NCI-H2196 (cell line): ENCODE data around the gene BZW2.
A peak's percentile ranks its signal among the peaks of the same experiment; 100 is the strongest.

Experiments
- DNase-seq: peaks from one replicate; lab custom pipeline; 2025; ENCODE audit not compliant: unreplicated experiment; lab: John Stamatoyannopoulos, UW

Gene BZW2

DNA sequence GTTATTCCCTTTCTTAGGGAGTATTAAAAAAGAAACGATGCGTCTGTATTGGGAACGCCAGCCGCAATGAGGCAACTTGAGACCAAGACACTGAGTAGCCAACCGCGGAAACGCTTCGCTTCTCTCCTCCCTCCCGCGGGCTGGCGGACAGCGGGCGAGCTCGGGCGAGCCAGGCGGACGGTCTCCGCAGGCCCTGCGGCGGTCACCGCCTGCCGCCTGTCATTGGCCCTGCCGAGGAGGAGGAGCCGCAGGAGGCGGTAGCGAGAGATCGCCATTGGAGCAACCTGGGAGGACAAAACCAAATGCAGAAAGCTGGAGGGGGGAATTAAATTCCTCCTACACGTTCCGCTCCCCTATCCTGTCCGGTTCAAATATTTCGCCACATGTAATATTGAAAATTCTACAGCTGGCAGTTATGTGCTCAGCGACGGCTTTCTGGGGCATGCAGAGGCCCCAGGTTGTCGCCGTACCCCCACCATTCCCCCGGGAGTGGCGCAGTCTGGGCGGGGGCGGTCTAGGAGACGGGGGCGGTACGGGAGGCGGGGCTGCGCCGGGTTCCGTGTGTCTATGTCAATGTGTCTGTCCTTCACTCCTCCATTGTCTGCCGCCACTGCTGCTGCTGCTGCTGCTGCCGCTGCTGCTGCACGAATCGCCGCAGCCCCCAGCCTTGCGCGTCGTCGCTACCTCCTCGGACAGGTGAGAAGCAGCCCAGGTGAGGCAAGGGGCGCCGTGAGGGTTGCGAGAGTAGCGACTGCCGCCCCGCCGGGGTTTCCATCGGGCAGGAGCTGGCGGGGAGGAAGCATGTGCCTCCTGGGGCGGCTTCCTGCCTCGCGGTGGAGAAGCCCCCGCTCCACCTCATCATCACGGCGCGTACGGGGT is at the start of gene BZW2, which contains the start of gene ANKMY2:
TSS of gene BZW2 (plus strand) at position 589 of the 879 bp plus-strand sequence. CDS start 19,263 bp downstream, outside the sequence.
TSS of gene ANKMY2 (minus strand) at position 162 of the 879 bp plus-strand sequence. CDS start 181 bp downstream, outside the sequence.
- DNase-seq = peak; percentile 90

GRCh38 chr7:16598015-16598414 is 48.0 kb upstream of the BZW2 start:
- no peak for DNase-seq

- DNase-seq = no peak
These were observed 46.1 kb upstream of the BZW2 start for GRCh38 chr7:16599860-16600259.

- no peak for DNase-seq
These were observed 42.3 kb upstream of the BZW2 start for GRCh38 chr7:16603633-16604032.

DNA sequence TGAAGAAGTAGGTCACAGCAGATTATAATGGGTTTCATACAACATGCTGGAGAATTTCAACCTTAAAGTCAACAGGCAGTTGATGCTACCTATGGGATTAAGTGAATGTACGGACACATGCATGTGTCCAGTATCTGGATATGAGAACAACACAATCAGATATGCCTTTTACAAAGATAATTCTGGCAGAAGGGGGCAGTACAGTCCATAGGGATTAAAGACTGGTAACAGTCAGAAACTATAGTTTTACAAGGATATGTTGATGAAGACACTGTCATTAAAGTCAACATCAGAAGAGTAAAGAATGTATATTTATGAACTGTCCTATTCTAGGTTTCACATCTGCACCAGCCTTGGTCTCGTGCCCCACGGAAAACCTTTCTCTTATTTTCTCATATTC is 41.9 kb upstream of the BZW2 start:
- DNase-seq = no peak

DNA sequence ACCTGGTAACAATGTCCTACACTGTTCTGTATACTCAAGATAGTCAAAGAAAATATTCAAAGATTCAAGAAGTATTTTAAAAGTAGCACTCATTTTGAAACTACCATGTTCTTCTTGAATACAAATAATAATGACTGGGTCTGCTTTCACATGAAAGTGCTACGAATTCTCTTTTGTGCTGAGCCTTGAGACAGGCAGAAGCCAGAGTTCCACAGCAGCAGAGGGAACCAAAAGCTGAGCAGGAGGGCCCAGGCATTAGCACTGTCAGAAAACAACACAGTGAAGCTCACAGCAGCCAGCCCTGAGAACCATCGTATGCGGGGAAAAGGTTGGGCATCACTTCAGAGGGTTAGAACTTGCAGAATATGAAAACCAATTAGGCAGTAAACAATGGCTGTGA is 39.3 kb upstream of the BZW2 start:
- DNase-seq = no peak

DNA sequence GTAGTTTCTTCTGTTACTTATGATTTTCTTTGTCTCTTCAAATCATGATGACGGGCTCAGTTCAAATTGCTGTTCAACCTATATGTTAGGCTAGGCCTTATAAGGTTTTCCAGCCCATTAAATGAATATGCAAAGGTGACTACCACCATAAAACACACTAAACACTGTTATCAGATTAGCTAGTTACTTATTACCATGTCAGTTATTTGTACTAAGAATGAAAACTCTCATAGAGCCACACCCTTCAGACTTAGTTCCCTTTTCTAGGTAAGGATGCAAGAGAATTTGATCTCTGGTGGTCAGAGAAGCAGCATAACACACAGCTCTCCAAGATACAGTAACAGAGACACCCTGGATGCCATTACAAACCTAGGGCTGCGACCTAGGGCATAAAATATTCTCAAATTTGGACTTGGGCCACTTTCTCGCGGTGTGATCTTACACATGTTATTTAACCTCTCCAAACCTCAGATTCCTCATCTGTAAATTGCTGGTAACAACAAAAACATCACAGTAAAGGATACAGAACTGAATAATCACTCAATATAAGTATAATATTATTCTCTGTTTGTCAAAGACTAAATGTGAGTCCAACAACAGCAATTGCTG is 36.0 kb upstream of the BZW2 start:
- DNase-seq = no peak

DNA sequence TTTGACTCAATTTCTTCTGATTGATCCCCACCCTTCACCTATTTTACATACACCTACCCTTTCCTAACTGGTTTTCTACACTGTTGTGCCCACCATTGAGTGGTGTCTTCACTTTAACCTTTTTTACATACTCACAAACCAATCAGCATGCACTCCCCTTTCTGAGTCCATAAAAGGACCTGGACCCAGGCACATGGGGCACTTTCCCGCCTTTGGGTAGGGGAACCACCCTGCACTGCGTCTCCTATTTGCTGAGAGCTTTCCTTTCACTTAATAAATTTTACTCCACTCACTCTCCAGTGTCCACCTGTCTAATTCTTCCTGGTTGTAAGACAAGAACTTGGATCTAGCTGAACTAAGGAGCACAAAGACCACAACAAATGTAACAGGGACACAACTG is 34.3 kb upstream of the BZW2 start:
- DNase-seq = no peak

- DNase-seq = no peak
These were observed 30.8 kb upstream of the BZW2 start for GRCh38 chr7:16615228-16615627.

DNA sequence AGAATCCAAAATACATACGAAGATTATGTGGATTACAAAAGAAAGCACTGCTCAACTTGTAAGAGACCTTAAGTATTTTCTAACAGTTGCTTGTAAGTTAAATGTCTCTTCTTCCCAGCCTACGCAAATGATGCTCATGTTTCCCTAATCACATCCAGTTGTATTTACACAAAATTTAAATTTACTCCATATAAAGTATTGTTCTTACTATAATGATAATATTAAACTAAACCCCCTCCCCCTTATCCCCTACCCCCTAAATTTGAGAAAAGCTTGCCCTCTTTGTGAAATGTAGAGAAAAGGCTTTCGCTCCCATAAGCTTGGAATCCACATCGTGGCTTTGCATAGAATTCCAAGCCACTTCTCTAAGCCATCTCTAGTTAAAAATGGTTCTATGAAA is 29.9 kb upstream of the BZW2 start:
- no peak for DNase-seq

GRCh38 chr7:16616542-16616941 is 29.4 kb upstream of the BZW2 start:
- DNase-seq = no peak

- DNase-seq = no peak
These were observed 26.0 kb upstream of the BZW2 start for GRCh38 chr7:16619979-16620408.

- no peak for DNase-seq
These were observed 19.6 kb upstream of the BZW2 start for GRCh38 chr7:16626388-16626787.

GRCh38 chr7:16627236-16627635 is 18.7 kb upstream of the BZW2 start:
- DNase-seq = no peak

GRCh38 chr7:16630654-16631053 is 15.3 kb upstream of the BZW2 start:
- no peak for DNase-seq

GRCh38 chr7:16634271-16634738 is 11.7 kb upstream of the BZW2 start:
- DNase-seq = no peak

DNA sequence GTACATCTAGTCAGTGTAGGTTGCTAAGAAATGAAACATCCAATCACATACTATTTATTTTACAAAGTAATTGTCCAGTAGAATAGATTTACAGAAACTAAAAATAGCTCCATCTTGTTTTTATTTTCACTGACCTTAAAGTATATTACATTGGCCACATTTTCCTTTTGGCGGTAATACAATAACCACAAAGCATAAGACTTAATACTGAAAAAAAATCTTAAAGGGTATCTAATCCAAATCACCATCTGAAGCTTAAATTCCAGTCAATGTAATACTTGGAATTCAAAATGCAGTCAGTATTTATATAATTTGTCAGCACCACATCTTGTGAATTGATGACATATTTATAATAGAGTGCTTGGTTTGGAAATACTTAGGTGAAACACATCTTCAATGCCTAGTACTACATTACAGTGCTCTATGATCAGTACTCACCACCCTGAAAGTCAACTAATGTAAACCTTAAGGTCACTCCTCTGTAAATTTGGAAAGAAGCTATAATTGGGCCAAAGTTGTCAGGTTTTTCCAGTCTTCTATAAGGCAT is 9.4 kb upstream of the BZW2 start:
- no peak for DNase-seq

DNA sequence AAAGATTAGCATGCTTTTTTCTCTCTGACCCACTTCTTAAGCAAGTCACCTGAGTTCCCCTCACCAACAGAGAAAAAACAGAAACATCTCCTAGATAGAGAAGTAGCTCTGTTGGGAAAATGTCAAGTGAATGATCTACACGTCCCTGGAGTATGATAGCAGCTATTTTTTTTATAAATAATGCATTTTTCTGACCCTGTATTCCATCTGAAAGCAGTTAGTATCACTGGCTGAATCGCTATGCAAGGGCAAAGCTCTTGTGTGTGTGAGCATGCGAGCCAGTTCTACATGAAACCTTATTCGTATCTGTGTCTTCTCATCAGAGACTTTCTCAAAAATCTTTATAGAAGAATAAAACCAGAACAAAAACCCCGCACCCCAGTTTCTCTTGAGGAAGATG is 8.6 kb upstream of the BZW2 start:
- no peak for DNase-seq

DNA sequence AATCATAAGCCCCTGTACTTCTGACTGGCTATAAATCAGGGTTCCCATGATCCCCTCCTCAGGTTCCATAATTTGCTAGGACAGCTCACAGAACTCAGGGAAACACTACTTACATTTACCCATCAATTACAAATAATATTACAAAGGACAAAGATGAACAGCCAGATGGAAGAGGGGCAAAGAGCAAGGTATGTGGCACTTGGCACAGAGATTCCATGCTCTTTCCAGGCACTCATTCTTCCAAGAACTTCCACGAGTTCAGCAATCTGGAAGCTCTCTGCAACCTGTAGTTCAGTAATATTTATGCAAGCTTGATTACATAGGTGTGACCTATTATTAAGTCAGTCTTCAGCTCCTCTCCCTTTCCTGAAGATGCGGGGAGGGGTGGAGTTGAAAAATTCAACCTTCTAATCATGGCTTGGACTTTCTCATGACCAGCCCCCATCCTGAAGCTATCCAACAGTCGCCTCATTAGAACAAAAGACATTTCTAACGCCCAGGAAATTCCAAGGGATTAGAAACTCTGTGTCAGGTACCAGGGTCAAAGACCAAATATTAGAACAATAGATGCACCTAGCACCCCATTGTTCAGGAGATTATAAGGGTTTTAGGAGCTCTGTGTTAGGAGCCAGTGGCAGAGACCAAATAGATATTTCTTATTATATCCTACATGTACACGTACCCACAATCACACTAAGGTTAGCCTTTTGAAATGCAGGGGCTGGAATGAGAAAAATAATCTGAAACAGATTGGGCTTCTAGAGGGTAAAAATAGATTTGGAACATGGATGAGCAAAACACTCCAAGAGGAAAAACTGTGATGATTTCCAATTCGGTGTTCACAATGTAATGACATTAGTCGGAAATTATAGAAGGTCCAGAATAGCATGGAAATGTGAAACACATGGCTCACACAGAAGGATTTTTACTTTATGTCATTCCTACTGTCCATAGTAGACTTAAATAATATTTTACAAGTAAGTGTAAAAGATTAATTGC is 7.4 kb upstream of the BZW2 start:
- DNase-seq = no peak

GRCh38 chr7:16644157-16644556 is 1.8 kb upstream of the BZW2 start:
- DNase-seq = no peak
